Measurements from ENCODE around the gene PSMD3. TPM values are rescaled to one million over a fixed set of nuclear protein-coding genes. Genes with fewer than 3 reads are reported as not detected.

The PSMD3 gene
- polyA plus RNA-seq, 2 donors = 48.9 to 79.6 TPM

GRCh38 chr17:40025559-40025958 is 45.0 kb downstream of the PSMD3 start:
- peaks cover 0 to 37% of the 10 kb centered on the region in 2 donors for H3K36me3 ChIP-seq (ENCODE audit: control insufficient read depth in 2 of 2, insufficient read depth in 2 of 2, low read length in 1 of 2)
- no peak overlapping the region for H3K4me3 ChIP-seq (ENCODE audit: low read depth in 1 of 2, low read length in 2 of 2)
- peak overlapping the region in 1 of 2 donors; percentile 40 for H3K27ac ChIP-seq (ENCODE audit: low read depth in 2 of 2, low read length in 1 of 2)
- peaks cover 4 to 21% of the 10 kb centered on the region in 2 donors for H3K4me1 ChIP-seq (ENCODE audit: control insufficient read depth in 2 of 2, insufficient read depth in 2 of 2, low read length in 1 of 2)
- no peaks in the 10 kb centered on the region for H3K9me3 ChIP-seq (ENCODE audit: control insufficient read depth in 2 of 2, insufficient read depth in 1 of 2, low read depth in 1 of 2, low read length in 1 of 2)
- WGBS, 2 donors = 69 to 78% methylated on average over 2 of the region's 2 CpGs
- no peaks in the 10 kb centered on the region for H3K27me3 ChIP-seq (ENCODE audit: control insufficient read depth in 1 of 2, insufficient read depth in 2 of 2, low read length in 2 of 2)

GRCh38 chr17:40025991-40026815 is 45.6 kb downstream of the PSMD3 start:
- WGBS, 2 donors = 46 to 61% methylated on average over 22 of the region's 22 CpGs
- H3K27ac ChIP-seq (ENCODE audit: low read depth in 2 of 2, low read length in 1 of 2) = peak overlapping the region; percentile 16 to 54
- H3K4me1 ChIP-seq (ENCODE audit: control insufficient read depth in 2 of 2, insufficient read depth in 2 of 2, low read length in 1 of 2) = peaks cover 4 to 21% of the 10 kb centered on the region in 2 donors

GRCh38 chr17:40026816-40027613 is 46.4 kb downstream of the PSMD3 start:
- H3K4me1 ChIP-seq (ENCODE audit: control insufficient read depth in 2 of 2, insufficient read depth in 2 of 2, low read length in 1 of 2) = peaks cover 4 to 13% of the 10 kb centered on the region in 2 donors
- WGBS, 2 donors = 29 to 34% methylated on average over 33 of the region's 33 CpGs

More at GRCh38 chr17:40025991-40026815, 45.6 kb downstream of the PSMD3 start:
- Histone ChIP-seq H3K27me3 (ENCODE audit: control insufficient read depth in 1 of 2, insufficient read depth in 2 of 2, low read length in 2 of 2) (no peaks in the 10 kb centered on the region), H3K9me3 (ENCODE audit: control insufficient read depth in 2 of 2, insufficient read depth in 1 of 2, low read depth in 1 of 2, low read length in 1 of 2) (no peaks in the 10 kb centered on the region), H3K36me3 (ENCODE audit: control insufficient read depth in 2 of 2, insufficient read depth in 2 of 2, low read length in 1 of 2) (peaks cover 0 to 41% of the 10 kb centered on the region in 2 donors), H3K4me3 (ENCODE audit: low read depth in 1 of 2, low read length in 2 of 2) (no peak overlapping the region)

GRCh38 chr17:40027614-40028012 is 47.0 kb downstream of the PSMD3 start:
- peak overlapping the region in 1 of 2 donors; percentile 17 for H3K27ac ChIP-seq (ENCODE audit: low read depth in 2 of 2, low read length in 1 of 2)
- H3K27me3 ChIP-seq (ENCODE audit: control insufficient read depth in 1 of 2, insufficient read depth in 2 of 2, low read length in 2 of 2) = no peaks in the 10 kb centered on the region
- H3K9me3 ChIP-seq (ENCODE audit: control insufficient read depth in 2 of 2, insufficient read depth in 1 of 2, low read depth in 1 of 2, low read length in 1 of 2) = no peaks in the 10 kb centered on the region
- H3K4me1 ChIP-seq (ENCODE audit: control insufficient read depth in 2 of 2, insufficient read depth in 2 of 2, low read length in 1 of 2) = peaks cover 4 to 12% of the 10 kb centered on the region in 2 donors
- H3K4me3 ChIP-seq (ENCODE audit: low read depth in 1 of 2, low read length in 2 of 2) = no peak overlapping the region
- WGBS, 2 donors = 77 to 81% methylated on average over 5 of the region's 5 CpGs
- H3K36me3 ChIP-seq (ENCODE audit: control insufficient read depth in 2 of 2, insufficient read depth in 2 of 2, low read length in 1 of 2) = peaks cover 7 to 44% of the 10 kb centered on the region in 2 donors

More at GRCh38 chr17:40026816-40027613, 46.4 kb downstream of the PSMD3 start:
- H3K27ac ChIP-seq (ENCODE audit: low read depth in 2 of 2, low read length in 1 of 2) = peak overlapping the region; percentile 16 to 54
- H3K36me3 ChIP-seq (ENCODE audit: control insufficient read depth in 2 of 2, insufficient read depth in 2 of 2, low read length in 1 of 2) = peaks cover 2 to 48% of the 10 kb centered on the region in 2 donors
- H3K4me3 ChIP-seq (ENCODE audit: low read depth in 1 of 2, low read length in 2 of 2) = no peak overlapping the region
- H3K27me3 ChIP-seq (ENCODE audit: control insufficient read depth in 1 of 2, insufficient read depth in 2 of 2, low read length in 2 of 2) = no peaks in the 10 kb centered on the region
- no peaks in the 10 kb centered on the region for H3K9me3 ChIP-seq (ENCODE audit: control insufficient read depth in 2 of 2, insufficient read depth in 1 of 2, low read depth in 1 of 2, low read length in 1 of 2)

GRCh38 chr17:40028595-40028994 is 48.0 kb downstream of the PSMD3 start:
- H3K9me3 ChIP-seq (ENCODE audit: control insufficient read depth in 2 of 2, insufficient read depth in 1 of 2, low read depth in 1 of 2, low read length in 1 of 2) = no peaks in the 10 kb centered on the region
- no peak overlapping the region for H3K27ac ChIP-seq (ENCODE audit: low read depth in 2 of 2, low read length in 1 of 2)
- H3K4me3 ChIP-seq (ENCODE audit: low read depth in 1 of 2, low read length in 2 of 2) = no peak overlapping the region
- H3K4me1 ChIP-seq (ENCODE audit: control insufficient read depth in 2 of 2, insufficient read depth in 2 of 2, low read length in 1 of 2) = peaks cover 7 to 8% of the 10 kb centered on the region in 2 donors
- H3K36me3 ChIP-seq (ENCODE audit: control insufficient read depth in 2 of 2, insufficient read depth in 2 of 2, low read length in 1 of 2) = peaks cover 13 to 40% of the 10 kb centered on the region in 2 donors
- 86 to 91% methylated on average over 13 of the region's 13 CpGs for WGBS, 2 donors
- H3K27me3 ChIP-seq (ENCODE audit: control insufficient read depth in 1 of 2, insufficient read depth in 2 of 2, low read length in 2 of 2) = no peaks in the 10 kb centered on the region

GRCh38 chr17:40031706-40032105 is 51.1 kb downstream of the PSMD3 start:
- H3K27me3 ChIP-seq (ENCODE audit: control insufficient read depth in 1 of 2, insufficient read depth in 2 of 2, low read length in 2 of 2) = no peaks in the 10 kb centered on the region
- H3K27ac ChIP-seq (ENCODE audit: low read depth in 2 of 2, low read length in 1 of 2) = no peak overlapping the region
- H3K36me3 ChIP-seq (ENCODE audit: control insufficient read depth in 2 of 2, insufficient read depth in 2 of 2, low read length in 1 of 2) = peaks cover 18 to 52% of the 10 kb centered on the region in 2 donors
- 68 to 85% methylated on average over 11 of the region's 11 CpGs for WGBS, 2 donors
- H3K4me3 ChIP-seq (ENCODE audit: low read depth in 1 of 2, low read length in 2 of 2) = no peak overlapping the region
- peaks cover 2 to 5% of the 10 kb centered on the region in 2 donors for H3K4me1 ChIP-seq (ENCODE audit: control insufficient read depth in 2 of 2, insufficient read depth in 2 of 2, low read length in 1 of 2)
- H3K9me3 ChIP-seq (ENCODE audit: control insufficient read depth in 2 of 2, insufficient read depth in 1 of 2, low read depth in 1 of 2, low read length in 1 of 2) = no peaks in the 10 kb centered on the region

- 72 to 84% methylated on average over 23 of the region's 23 CpGs for WGBS, 2 donors
- Histone ChIP-seq H3K36me3 (ENCODE audit: control insufficient read depth in 2 of 2, insufficient read depth in 2 of 2, low read length in 1 of 2) (peaks cover 18 to 48% of the 10 kb centered on the region in 2 donors), H3K4me1 (ENCODE audit: control insufficient read depth in 2 of 2, insufficient read depth in 2 of 2, low read length in 1 of 2) (peaks cover 2 to 3% of the 10 kb centered on the region in 2 donors), H3K4me3 (ENCODE audit: low read depth in 1 of 2, low read length in 2 of 2) (no peak overlapping the region), H3K9me3 (ENCODE audit: control insufficient read depth in 2 of 2, insufficient read depth in 1 of 2, low read depth in 1 of 2, low read length in 1 of 2) (no peaks in the 10 kb centered on the region), H3K27ac (ENCODE audit: low read depth in 2 of 2, low read length in 1 of 2) (peak overlapping the region in 1 of 2 donors; percentile 44), H3K27me3 (ENCODE audit: control insufficient read depth in 1 of 2, insufficient read depth in 2 of 2, low read length in 2 of 2) (no peaks in the 10 kb centered on the region)
Observed at GRCh38 chr17:40032322-40033320, 52.0 kb downstream of the PSMD3 start.

- no peaks in the 10 kb centered on the region for H3K27me3 ChIP-seq (ENCODE audit: control insufficient read depth in 1 of 2, insufficient read depth in 2 of 2, low read length in 2 of 2)
- H3K4me1 ChIP-seq (ENCODE audit: control insufficient read depth in 2 of 2, insufficient read depth in 2 of 2, low read length in 1 of 2) = peaks cover 2 to 3% of the 10 kb centered on the region in 2 donors
- H3K4me3 ChIP-seq (ENCODE audit: low read depth in 1 of 2, low read length in 2 of 2) = no peak overlapping the region
- H3K36me3 ChIP-seq (ENCODE audit: control insufficient read depth in 2 of 2, insufficient read depth in 2 of 2, low read length in 1 of 2) = peaks cover 18 to 46% of the 10 kb centered on the region in 2 donors
- no peak overlapping the region for H3K27ac ChIP-seq (ENCODE audit: low read depth in 2 of 2, low read length in 1 of 2)
- 60 to 80% methylated on average over 8 of the region's 8 CpGs for WGBS, 2 donors
- H3K9me3 ChIP-seq (ENCODE audit: control insufficient read depth in 2 of 2, insufficient read depth in 1 of 2, low read depth in 1 of 2, low read length in 1 of 2) = no peaks in the 10 kb centered on the region
Observed at GRCh38 chr17:40033339-40033738, 52.7 kb downstream of the PSMD3 start.

Measured in esophagus (tissue), 2 donors.